ENCODE results near the gene FIBCD1.

Gene FIBCD1

GRCh38 chr9:130919559-130920145, 19.4 kb downstream of the FIBCD1 start:
- no peak for TF ChIP-seq CTCF (IDR thresholded peaks at IDR 0.05)

GRCh38 chr9:130918826-130919558, 20.1 kb downstream of the FIBCD1 start:
- TF ChIP-seq CTCF (IDR thresholded peaks at IDR 0.05) = no peak

GRCh38 chr9:130918101-130918825, 20.8 kb downstream of the FIBCD1 start:
- no peak for TF ChIP-seq CTCF (IDR thresholded peaks at IDR 0.05)

GRCh38 chr9:130917168-130917960, 21.7 kb downstream of the FIBCD1 start:
- TF ChIP-seq CTCF (IDR thresholded peaks at IDR 0.05) = no peak

- TF ChIP-seq CTCF (IDR thresholded peaks at IDR 0.05) = no peak
Observed at GRCh38 chr9:130915096-130915447, 24.0 kb downstream of the FIBCD1 start.

GRCh38 chr9:130914417-130915095, 24.5 kb downstream of the FIBCD1 start:
- no peak for TF ChIP-seq CTCF (IDR thresholded peaks at IDR 0.05)

Data from LNCAP (cell line).